Stromal cell of bone marrow (primary cell): Measurements from ENCODE around the gene RAE1.

Source experiments
- DNase-seq: peaks from one replicate; pipeline ENCODE4 v3.0.0-alpha.2; 2012; ENCODE audit warnings: low read depth

Gene RAE1

GRCh38 chr20:57351042-57351783 lies at the start of gene RAE1:
Gene RAE1, plus strand, starts transcription at chr20:57351255. Its CDS starts 2,784 bp downstream, at chr20:57354039.
- DNase-seq: peak; percentile 88

- no peak for DNase-seq
Measured at GRCh38 chr20:57306747-57307146, 44.3 kb upstream of the RAE1 start.

- DNase-seq: no peak
Measured at GRCh38 chr20:57308451-57309271, 42.4 kb upstream of the RAE1 start.

- no peak for DNase-seq
Measured at GRCh38 chr20:57309544-57310115, 41.4 kb upstream of the RAE1 start.

GRCh38 chr20:57310821-57311514 lies 40.1 kb upstream of the RAE1 start:
- DNase-seq: no peak

GRCh38 chr20:57312138-57312537 lies 38.9 kb upstream of the RAE1 start:
- DNase-seq: no peak

- no peak for DNase-seq
Measured at GRCh38 chr20:57313230-57313629, 37.8 kb upstream of the RAE1 start.

- no peak for DNase-seq
Measured at GRCh38 chr20:57313951-57314350, 37.1 kb upstream of the RAE1 start.

- no peak for DNase-seq
Measured at GRCh38 chr20:57315083-57315975, 35.7 kb upstream of the RAE1 start.

GRCh38 chr20:57315976-57316480 lies 35.0 kb upstream of the RAE1 start:
- DNase-seq: no peak

- no peak for DNase-seq
Measured at GRCh38 chr20:57316795-57317201, 34.3 kb upstream of the RAE1 start.

- DNase-seq: no peak
Measured at GRCh38 chr20:57317316-57317788, 33.7 kb upstream of the RAE1 start.

GRCh38 chr20:57317789-57318371 lies 33.2 kb upstream of the RAE1 start:
- no peak for DNase-seq

GRCh38 chr20:57319584-57319983 lies 31.5 kb upstream of the RAE1 start:
- DNase-seq: no peak

- no peak for DNase-seq
Measured at GRCh38 chr20:57320358-57320757, 30.7 kb upstream of the RAE1 start.

GRCh38 chr20:57321142-57321541 lies 29.9 kb upstream of the RAE1 start:
- no peak for DNase-seq

- no peak for DNase-seq
Measured at GRCh38 chr20:57322476-57322875, 28.6 kb upstream of the RAE1 start.

- peak; percentile 3 for DNase-seq
Measured at GRCh38 chr20:57323034-57323433, 28.0 kb upstream of the RAE1 start.

GRCh38 chr20:57325632-57326356 lies 25.3 kb upstream of the RAE1 start:
- no peak for DNase-seq
